GM12891 (cell line): Measurements from ENCODE around the gene ELMOD3.

Source experiments
- POLR2A ChIP-seq: IDR thresholded peaks from 2 replicates; pipeline ENCODE4 v1.6.1; 2011; ENCODE audit warnings: low read depth, low read length, control low read depth
- POLR2AphosphoS5 ChIP-seq: IDR thresholded peaks from 2 replicates; pipeline ENCODE4 v1.6.1; 2011; ENCODE audit warnings: low read depth, low read length, control low read depth
- TAF1 ChIP-seq: IDR thresholded peaks from 2 replicates; pipeline ENCODE4 v1.6.1; 2011; ENCODE audit warnings: low read depth, low read length, control low read depth

- no peak for TF ChIP-seq POLR2A
- TF ChIP-seq POLR2AphosphoS5, result no peak
- no peak for TF ChIP-seq TAF1
Observed at GRCh38 chr2:85393836-85394235, 39.3 kb downstream of the ELMOD3 start.
